Activated naive CD4-positive, alpha-beta T cell treated with anti-CD3 and anti-CD28 coated beads for 36 hours (primary cell): ENCODE measurements around the gene FAP. TPM values are rescaled to one million over a fixed set of nuclear protein-coding genes. Genes with fewer than 3 reads are reported as not detected.

Experiments
- CTCF ChIA-PET: fragments of 350-600 bp; sonication (Branson Sonifier 250); formaldehyde crosslinking; loops from one replicate; lab custom pipeline; 2021; ENCODE audit warnings: antibody characterized with exemption; lab: Charles Lee
- DNase-seq: peaks from one replicate; pipeline ENCODE4 v3.0.0-alpha.2; 2020
- H3K27ac Mint-ChIP-seq: one replicate; pipeline ENCODE4 v1.8.0; 2021; ENCODE audit warnings: mild to moderate bottlenecking, mixed read lengths
- H3K27me3 Mint-ChIP-seq: one replicate; pipeline ENCODE4 v1.8.0; 2021; ENCODE audit warnings: low read depth, mixed read lengths
- H3K36me3 Mint-ChIP-seq: one replicate; pipeline ENCODE4 v1.8.0; 2021; ENCODE audit warnings: low read depth, mixed read lengths
- H3K4me1 Mint-ChIP-seq: one replicate; pipeline ENCODE4 v1.8.0; 2021; ENCODE audit warnings: low read depth, mixed read lengths
- H3K4me3 Mint-ChIP-seq: one replicate; pipeline ENCODE4 v1.8.0; 2021; ENCODE audit warnings: mild to moderate bottlenecking, moderate library complexity, mixed read lengths
- H3K9me3 Mint-ChIP-seq: one replicate; pipeline ENCODE4 v1.8.0; 2021; ENCODE audit warnings: mixed read lengths
- intact Hi-C: fragments of 100-400 bp; cut with micrococcal nuclease; formaldehyde crosslinking; loops from one replicate; pipeline ENCODE4 v1.15.1; 2023
- total RNA-seq, 2 experiments: library from RNA; stranded (reverse); gene quantifications; one replicate each; pipeline ENCODE4 v1.2.3, GENCODE V29; 2021

The FAP gene
- total RNA-seq, 2 experiments from 2014 or later = not detected

GRCh38 chr2:162258169-162258568 is 14.9 kb upstream of the FAP start:
- H3K9me3 Mint-ChIP-seq = no peaks in the 10 kb centered on the region
- no peak overlapping the region for H3K4me3 Mint-ChIP-seq
- intact Hi-C loops = no loop called here
- H3K27ac Mint-ChIP-seq = no peak overlapping the region
- H3K36me3 Mint-ChIP-seq = no peaks in the 10 kb centered on the region
- peaks cover 8% of the 10 kb centered on the region for H3K4me1 Mint-ChIP-seq
- no peak for DNase-seq
- CTCF ChIA-PET = interaction anchor here (0.6 to 1.5 kb wide), 3 partner anchors 16 to 59 kb away, joined by 3 to 4 read pairs (median 3); no protein-coding TSS in a partner anchor
- H3K27me3 Mint-ChIP-seq = peaks cover 11% of the 10 kb centered on the region

- DNase-seq = no peak
- H3K36me3 Mint-ChIP-seq = no peaks in the 10 kb centered on the region
- CTCF ChIA-PET = interaction anchor here (0.6 to 1.5 kb wide), 2 partner anchors 38 to 58 kb away, joined by 3 to 4 read pairs; no protein-coding TSS in a partner anchor
- H3K27me3 Mint-ChIP-seq = peaks cover 11% of the 10 kb centered on the region
- H3K4me3 Mint-ChIP-seq = no peak overlapping the region
- peaks cover 8% of the 10 kb centered on the region for H3K4me1 Mint-ChIP-seq
- H3K9me3 Mint-ChIP-seq = no peaks in the 10 kb centered on the region
- no peak overlapping the region for H3K27ac Mint-ChIP-seq
- intact Hi-C loops = no loop called here
Observed at GRCh38 chr2:162257425-162257824, 14.2 kb upstream of the FAP start.

DNA sequence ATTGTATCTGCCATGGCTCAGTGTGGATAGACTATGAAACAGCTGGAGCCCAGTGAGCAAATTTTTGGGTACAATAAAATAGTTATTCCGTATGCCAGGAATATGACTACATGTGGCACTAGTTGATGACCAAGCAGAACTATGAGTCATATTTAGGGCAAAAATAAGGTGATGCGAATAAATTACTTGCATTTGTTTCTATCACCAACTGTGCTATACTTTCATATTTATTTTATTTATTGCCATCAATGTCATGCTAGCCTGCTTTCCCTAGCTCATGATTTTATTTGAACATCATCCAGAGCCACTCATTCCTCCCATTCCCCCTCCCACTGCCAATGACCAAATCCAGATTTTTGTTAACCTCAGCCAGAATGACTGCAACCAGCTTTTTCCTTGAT is 13.3 kb upstream of the FAP start:
- Mint-ChIP-seq H3K36me3 (no peaks in the 10 kb centered on the region), H3K9me3 (no peaks in the 10 kb centered on the region), H3K27ac (no peak overlapping the region), H3K27me3 (peaks cover 11% of the 10 kb centered on the region), H3K4me3 (no peak overlapping the region), H3K4me1 (peaks cover 7% of the 10 kb centered on the region)
- CTCF ChIA-PET = no interaction called here
- DNase-seq = no peak
- intact Hi-C loops = no loop called here

GRCh38 chr2:162254236-162254871 is 11.1 kb upstream of the FAP start:
- CTCF ChIA-PET = interaction anchor here (0.6 to 1.2 kb wide), 2 partner anchors 34 to 101 kb away, joined by 3 read pairs; no protein-coding TSS in a partner anchor
- no peaks in the 10 kb centered on the region for H3K9me3 Mint-ChIP-seq
- no peak overlapping the region for H3K4me3 Mint-ChIP-seq
- peaks cover 11% of the 10 kb centered on the region for H3K27me3 Mint-ChIP-seq
- H3K4me1 Mint-ChIP-seq = no peaks in the 10 kb centered on the region
- no peak for DNase-seq
- no peak overlapping the region for H3K27ac Mint-ChIP-seq
- H3K36me3 Mint-ChIP-seq = no peaks in the 10 kb centered on the region
- intact Hi-C loops = no loop called here

- no peak overlapping the region for H3K27ac Mint-ChIP-seq
- no peak overlapping the region for H3K4me3 Mint-ChIP-seq
- no peak for DNase-seq
- H3K9me3 Mint-ChIP-seq = no peaks in the 10 kb centered on the region
- H3K27me3 Mint-ChIP-seq = peaks cover 4% of the 10 kb centered on the region
- intact Hi-C loops = no loop called here
- CTCF ChIA-PET = no interaction called here
- no peaks in the 10 kb centered on the region for H3K4me1 Mint-ChIP-seq
- no peaks in the 10 kb centered on the region for H3K36me3 Mint-ChIP-seq
Observed at GRCh38 chr2:162253435-162253834, 10.2 kb upstream of the FAP start.

- intact Hi-C loops = no loop called here
- Mint-ChIP-seq H3K36me3 (no peaks in the 10 kb centered on the region), H3K27me3 (peaks cover 4% of the 10 kb centered on the region), H3K4me1 (no peaks in the 10 kb centered on the region), H3K27ac (no peak overlapping the region), H3K4me3 (no peak overlapping the region), H3K9me3 (no peaks in the 10 kb centered on the region)
- CTCF ChIA-PET = interaction anchor here (0.6 kb wide), 1 partner anchor 169 kb away, joined by 6 read pairs; no protein-coding TSS in a partner anchor
- no peak for DNase-seq
Observed at GRCh38 chr2:162252153-162252552, 8.9 kb upstream of the FAP start.

DNA sequence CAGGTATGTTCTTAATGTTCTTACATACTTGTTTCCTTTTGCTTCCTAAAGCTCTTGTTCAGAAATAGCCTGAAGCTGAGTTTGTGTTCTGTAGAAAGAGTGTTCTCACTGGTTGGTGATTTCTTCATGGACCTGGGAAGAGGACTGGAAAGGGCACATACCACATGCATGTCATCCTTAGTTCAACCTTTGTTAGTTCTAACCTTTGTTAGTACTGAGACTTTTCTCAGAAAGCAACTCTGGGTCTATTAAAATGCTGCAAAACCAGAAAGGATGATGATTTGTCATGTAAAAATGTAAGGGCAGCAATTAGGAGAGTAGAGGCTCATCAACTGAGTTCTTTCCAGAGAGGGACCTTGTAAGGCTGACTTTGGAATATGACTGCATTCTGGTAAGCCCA is 2.5 kb upstream of the FAP start:
- H3K4me3 Mint-ChIP-seq = no peak overlapping the region
- CTCF ChIA-PET = interaction anchor here (1.6 kb wide), 1 partner anchor 24 kb away, joined by 3 read pairs; no protein-coding TSS in a partner anchor
- intact Hi-C loops = no loop called here
- H3K36me3 Mint-ChIP-seq = no peaks in the 10 kb centered on the region
- H3K9me3 Mint-ChIP-seq = no peaks in the 10 kb centered on the region
- no peaks in the 10 kb centered on the region for H3K4me1 Mint-ChIP-seq
- H3K27me3 Mint-ChIP-seq = peaks cover 6% of the 10 kb centered on the region
- no peak overlapping the region for H3K27ac Mint-ChIP-seq
- no peak for DNase-seq

- intact Hi-C loops = no loop called here
- Mint-ChIP-seq H3K27ac (no peak overlapping the region), H3K4me1 (no peaks in the 10 kb centered on the region), H3K36me3 (no peaks in the 10 kb centered on the region), H3K27me3 (peaks cover 11% of the 10 kb centered on the region), H3K4me3 (no peak overlapping the region), H3K9me3 (no peaks in the 10 kb centered on the region)
- CTCF ChIA-PET = interaction anchor here (1.6 kb wide), 1 partner anchor 23 kb away, joined by 3 read pairs; no protein-coding TSS in a partner anchor
- DNase-seq = no peak
Observed at GRCh38 chr2:162245061-162245460, 1.8 kb upstream of the FAP start.

DNA sequence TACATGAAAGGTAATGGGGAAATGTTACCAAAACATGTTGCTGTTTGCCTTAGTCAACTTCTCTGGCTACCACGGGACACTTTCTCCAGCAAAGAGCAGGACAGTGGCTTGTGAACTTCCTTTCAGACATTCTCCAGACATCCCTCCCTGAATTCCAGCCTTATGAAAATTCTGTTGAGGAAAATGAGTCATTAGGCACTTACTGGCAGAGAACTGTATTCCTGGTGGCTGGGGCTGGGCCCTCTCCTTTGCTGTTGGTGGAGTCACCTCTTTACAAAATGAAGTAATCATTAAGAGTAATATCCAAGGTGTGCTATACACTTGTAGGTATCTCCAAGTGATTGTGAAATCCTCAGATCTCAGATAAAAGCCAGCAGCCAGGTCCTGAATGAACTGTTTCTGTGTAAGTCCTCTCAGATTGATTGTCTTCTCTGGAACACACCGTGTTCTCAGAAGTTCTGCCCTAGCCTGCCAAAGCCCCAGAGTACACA is 1.3 kb upstream of the FAP start:
- H3K27me3 Mint-ChIP-seq = peaks cover 14% of the 10 kb centered on the region
- intact Hi-C loops = no loop called here
- no peaks in the 10 kb centered on the region for H3K36me3 Mint-ChIP-seq
- no peak overlapping the region for H3K4me3 Mint-ChIP-seq
- no peak for DNase-seq
- no peak overlapping the region for H3K27ac Mint-ChIP-seq
- H3K4me1 Mint-ChIP-seq = no peaks in the 10 kb centered on the region
- H3K9me3 Mint-ChIP-seq = no peaks in the 10 kb centered on the region
- CTCF ChIA-PET = no interaction called here

DNA sequence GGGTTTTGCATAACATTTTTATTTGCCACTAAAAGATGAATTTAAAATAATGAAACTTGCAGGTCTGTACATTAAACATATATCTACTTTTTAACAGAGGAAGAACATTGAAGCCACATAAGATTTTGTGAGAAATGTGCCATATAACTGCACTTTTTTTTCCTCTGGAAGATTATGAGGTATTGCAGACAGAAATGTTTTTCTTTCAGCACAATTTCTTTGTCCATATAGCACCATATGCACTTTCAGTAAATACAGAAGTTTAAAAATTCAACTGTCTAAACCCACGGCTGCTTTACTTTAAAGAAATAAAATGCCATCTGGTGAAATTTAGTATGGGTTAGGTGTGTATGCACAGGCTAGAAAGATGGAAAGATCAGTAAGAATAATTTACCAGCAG is 470 bp upstream of the FAP start:
- CTCF ChIA-PET = no interaction called here

DNA sequence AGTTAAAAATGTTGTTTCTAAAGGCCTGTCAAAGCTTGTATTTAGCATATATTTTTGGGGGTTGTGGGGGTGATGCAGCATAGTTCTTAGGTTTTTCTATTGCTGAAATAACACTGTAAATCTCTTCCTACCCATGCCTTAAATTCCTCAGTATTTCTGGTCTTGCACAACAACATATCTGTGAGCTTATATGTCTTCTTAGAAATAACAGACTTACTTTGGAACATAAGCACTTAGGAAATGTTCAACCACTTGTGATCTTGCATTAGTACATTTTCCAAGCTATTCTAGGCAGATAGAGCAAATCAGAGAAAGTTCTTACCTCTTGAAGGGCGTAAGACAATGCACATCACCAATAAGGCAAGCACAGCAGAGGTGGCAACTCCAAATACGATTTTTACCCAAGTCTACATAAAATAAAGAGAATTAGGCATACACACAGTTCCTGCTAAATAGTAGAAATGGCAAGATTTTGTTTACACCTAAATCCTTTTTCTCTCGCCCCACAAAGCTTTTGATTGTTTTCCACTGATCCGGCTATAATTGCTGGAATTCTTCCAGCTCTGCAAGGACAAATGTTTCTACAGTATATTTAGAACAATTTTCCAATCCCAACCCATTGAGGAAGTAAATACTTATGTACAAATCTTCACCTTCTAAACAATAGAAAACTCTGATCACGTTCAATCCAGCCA is 512 bp downstream of the FAP start:
- intact Hi-C loops = no loop called here
- CTCF ChIA-PET = no interaction called here
- Mint-ChIP-seq H3K36me3 (no peaks in the 10 kb centered on the region), H3K4me3 (no peak overlapping the region), H3K27me3 (peaks cover 16% of the 10 kb centered on the region), H3K9me3 (no peaks in the 10 kb centered on the region), H3K4me1 (no peaks in the 10 kb centered on the region), H3K27ac (no peak overlapping the region)
- DNase-seq = no peak

More for the DNA sequence above, 470 bp upstream of the FAP start:
- Mint-ChIP-seq H3K27ac (no peak overlapping the region), H3K4me1 (no peaks in the 10 kb centered on the region), H3K9me3 (no peaks in the 10 kb centered on the region), H3K36me3 (no peaks in the 10 kb centered on the region), H3K27me3 (peaks cover 14% of the 10 kb centered on the region), H3K4me3 (no peak overlapping the region)
- intact Hi-C loops = no loop called here
- no peak for DNase-seq

GRCh38 chr2:162241571-162241970 is 1.7 kb downstream of the FAP start:
- CTCF ChIA-PET = interaction anchor here (0.5 to 1.0 kb wide), 2 partner anchors 12 to 61 kb away, joined by 3 read pairs; no protein-coding TSS in a partner anchor
- H3K27me3 Mint-ChIP-seq = peaks cover 15% of the 10 kb centered on the region
- H3K4me3 Mint-ChIP-seq = no peak overlapping the region
- H3K4me1 Mint-ChIP-seq = no peaks in the 10 kb centered on the region
- H3K36me3 Mint-ChIP-seq = no peaks in the 10 kb centered on the region
- intact Hi-C loops = no loop called here
- no peak overlapping the region for H3K27ac Mint-ChIP-seq
- no peak for DNase-seq
- H3K9me3 Mint-ChIP-seq = no peaks in the 10 kb centered on the region
